Measurements from ENCODE around the gene DNAJC1.

DNA sequence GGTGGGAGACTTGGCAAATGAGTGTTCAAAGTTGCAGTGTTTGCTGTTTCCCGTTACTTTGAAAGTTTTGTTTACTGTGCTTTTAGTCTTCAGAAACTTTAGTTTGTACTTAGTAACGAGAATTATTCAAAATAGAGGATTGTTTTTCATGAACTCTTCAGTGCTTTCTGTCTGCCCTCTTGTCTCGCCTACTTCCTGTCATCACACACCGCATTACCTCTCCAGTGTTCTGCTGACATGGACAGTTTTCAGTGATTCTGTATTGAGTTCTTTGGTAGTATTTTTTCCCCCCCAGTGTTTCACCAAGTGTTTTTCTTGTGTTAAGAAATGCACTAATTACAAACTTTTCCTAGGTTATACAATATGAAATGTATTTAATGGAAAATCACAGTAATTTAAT is 262.5 kb downstream of the DNAJC1 start:
- TF ChIP-seq, protein P1, sequence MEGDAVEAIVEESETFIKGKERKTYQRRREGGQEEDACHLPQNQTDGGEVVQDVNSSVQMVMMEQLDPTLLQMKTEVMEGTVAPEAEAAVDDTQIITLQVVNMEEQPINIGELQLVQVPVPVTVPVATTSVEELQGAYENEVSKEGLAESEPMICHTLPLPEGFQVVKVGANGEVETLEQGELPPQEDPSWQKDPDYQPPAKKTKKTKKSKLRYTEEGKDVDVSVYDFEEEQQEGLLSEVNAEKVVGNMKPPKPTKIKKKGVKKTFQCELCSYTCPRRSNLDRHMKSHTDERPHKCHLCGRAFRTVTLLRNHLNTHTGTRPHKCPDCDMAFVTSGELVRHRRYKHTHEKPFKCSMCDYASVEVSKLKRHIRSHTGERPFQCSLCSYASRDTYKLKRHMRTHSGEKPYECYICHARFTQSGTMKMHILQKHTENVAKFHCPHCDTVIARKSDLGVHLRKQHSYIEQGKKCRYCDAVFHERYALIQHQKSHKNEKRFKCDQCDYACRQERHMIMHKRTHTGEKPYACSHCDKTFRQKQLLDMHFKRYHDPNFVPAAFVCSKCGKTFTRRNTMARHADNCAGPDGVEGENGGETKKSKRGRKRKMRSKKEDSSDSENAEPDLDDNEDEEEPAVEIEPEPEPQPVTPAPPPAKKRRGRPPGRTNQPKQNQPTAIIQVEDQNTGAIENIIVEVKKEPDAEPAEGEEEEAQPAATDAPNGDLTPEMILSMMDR (IDR thresholded peaks at IDR 0.05): no peak
- TF ChIP-seq POLR2A (IDR thresholded peaks at IDR 0.05): no peak
